Bronchial epithelial cell (primary cell): ENCODE results near the gene OGDHL. TPM values are rescaled to one million over a fixed set of nuclear protein-coding genes. Genes with fewer than 3 reads are reported as not detected.
"Not testable (repeated sequence)": the region's sequence is repeated elsewhere in the genome, so short reads cannot be mapped to it uniquely, and the experiment has no call there.

ENCODE experiments used
- DNase-seq: peaks from one replicate; pipeline ENCODE4 v3.0.0-alpha.2; 2010; ENCODE audit warnings: low read depth
- FAIRE-seq: peaks from 2 replicates; lab custom pipeline; 2011; peaks lifted over from hg19 to GRCh38; lab: Jason Lieb, UNC
- H3K27me3 ChIP-seq: 2 replicates; pipeline ENCODE4 v1.5.1; 2011; ENCODE audit warnings: low read length; ENCODE audit not compliant: control insufficient read depth, insufficient read depth
- H3K36me3 ChIP-seq: 2 replicates; pipeline ENCODE4 v1.5.1; 2011; ENCODE audit warnings: low read length; ENCODE audit not compliant: control insufficient read depth, insufficient read depth
- H3K4me3 ChIP-seq: 2 replicates; pipeline ENCODE4 v1.5.1; 2011; ENCODE audit warnings: mild to moderate bottlenecking, low read depth, low read length, control low read depth
- CTCF ChIP-seq: IDR thresholded peaks from 2 replicates; pipeline ENCODE4 v1.5.1; 2011; ENCODE audit warnings: mild to moderate bottlenecking, moderate library complexity, low read length, control low read depth, inconsistent platforms; ENCODE audit not compliant: insufficient read depth, severe bottlenecking
- total RNA-seq: library from RNA; depleted of rRNA; stranded (reverse); fragments of >200 nt; gene quantifications from 2 replicates; pipeline ENCODE4 v1.2.1, GENCODE V29; 2014

OGDHL gene
- total RNA-seq, 1 donor from 2014 or later, result not detected

- no peak overlapping the region for H3K4me3 ChIP-seq
- TF ChIP-seq CTCF, result no peak
- FAIRE-seq (no peak), DNase-seq (no peak)
- no peaks in the 10 kb centered on the region for H3K36me3 ChIP-seq
- no peaks in the 10 kb centered on the region for H3K27me3 ChIP-seq
These were observed 35.5 kb downstream of the OGDHL start for GRCh38 chr10:49726593-49726992.

GRCh38 chr10:49715157-49715556 lies 47.0 kb downstream of the OGDHL start:
- not testable (repeated sequence) for H3K36me3 ChIP-seq, H3K4me3 ChIP-seq, FAIRE-seq, H3K27me3 ChIP-seq, DNase-seq

- FAIRE-seq (no peak), DNase-seq (no peak)
- H3K27me3 ChIP-seq, result peaks cover 2% of the 10 kb centered on the region
- no peak overlapping the region for H3K4me3 ChIP-seq
- no peak for TF ChIP-seq CTCF
- no peaks in the 10 kb centered on the region for H3K36me3 ChIP-seq
These were observed 48.9 kb downstream of the OGDHL start for GRCh38 chr10:49713266-49713665.

- no peak for DNase-seq
- FAIRE-seq, result no peak
- TF ChIP-seq CTCF, result no peak
- H3K4me3 ChIP-seq, result no peak overlapping the region
- H3K27me3 ChIP-seq, result peaks cover 2% of the 10 kb centered on the region
- H3K36me3 ChIP-seq, result no peaks in the 10 kb centered on the region
These were observed 50.6 kb downstream of the OGDHL start for GRCh38 chr10:49711481-49711880.

GRCh38 chr10:49710966-49711365 lies 51.2 kb downstream of the OGDHL start:
- FAIRE-seq, result no peak
- no peak for TF ChIP-seq CTCF
- peaks cover 2% of the 10 kb centered on the region for H3K27me3 ChIP-seq

GRCh38 chr10:49709934-49710333 lies 52.2 kb downstream of the OGDHL start:
- no peaks in the 10 kb centered on the region for H3K36me3 ChIP-seq
- no peak for TF ChIP-seq CTCF
- FAIRE-seq (no peak), DNase-seq (no peak)
- H3K27me3 ChIP-seq, result peaks cover 2% of the 10 kb centered on the region
- no peak overlapping the region for H3K4me3 ChIP-seq

More at GRCh38 chr10:49710966-49711365, 51.2 kb downstream of the OGDHL start:
- no peaks in the 10 kb centered on the region for H3K36me3 ChIP-seq
- no peak overlapping the region for H3K4me3 ChIP-seq
- no peak for DNase-seq
